DMS53 treated with DMSO at 0.1 percent for 48 hours (cell line): ENCODE results near the gene GSTA2.
"Not testable (repeated sequence)": the region's sequence is repeated elsewhere in the genome, so short reads cannot be mapped to it uniquely, and the experiment has no call there.

Experiments used
- DNase-seq: peaks from one replicate; lab custom pipeline; 2025; ENCODE audit not compliant: unreplicated experiment; lab: John Stamatoyannopoulos, UW

The GSTA2 gene

GRCh38 chr6:52763322-52763916 is at the start of gene GSTA2:
Gene GSTA2 (minus strand): TSS chr6:52763475. CDS start chr6:52757947, 5,528 bp downstream.
- DNase-seq = not testable (repeated sequence)

DNA sequence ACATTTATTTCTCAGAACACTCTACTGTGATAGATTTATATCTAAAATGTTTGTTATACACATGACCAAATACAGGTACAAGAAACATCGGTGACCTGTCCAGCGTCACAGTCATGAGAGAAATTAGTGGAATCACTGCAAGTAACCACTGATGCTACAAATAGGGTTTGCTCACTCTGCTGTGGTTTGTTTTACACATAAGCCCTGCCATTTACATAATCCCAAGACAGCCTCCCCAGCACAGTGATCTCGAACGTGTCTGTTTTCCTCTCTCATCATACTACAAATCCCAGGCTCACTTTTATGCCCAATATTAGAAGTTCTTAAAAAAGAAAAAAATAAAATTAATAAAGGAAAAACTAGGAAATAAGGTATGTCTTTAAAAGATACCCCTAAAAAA is 46.5 kb upstream of the GSTA2 start:
- DNase-seq = not testable (repeated sequence)

- no peak for DNase-seq
Measured at GRCh38 chr6:52808660-52809059, 45.4 kb upstream of the GSTA2 start.

- DNase-seq = not testable (repeated sequence)
Measured at GRCh38 chr6:52803668-52804255, 40.5 kb upstream of the GSTA2 start, which contains the start of gene GSTA1. Gene GSTA1 (minus strand): TSS chr6:52803816. CDS start chr6:52799267, 4,549 bp downstream.

DNA sequence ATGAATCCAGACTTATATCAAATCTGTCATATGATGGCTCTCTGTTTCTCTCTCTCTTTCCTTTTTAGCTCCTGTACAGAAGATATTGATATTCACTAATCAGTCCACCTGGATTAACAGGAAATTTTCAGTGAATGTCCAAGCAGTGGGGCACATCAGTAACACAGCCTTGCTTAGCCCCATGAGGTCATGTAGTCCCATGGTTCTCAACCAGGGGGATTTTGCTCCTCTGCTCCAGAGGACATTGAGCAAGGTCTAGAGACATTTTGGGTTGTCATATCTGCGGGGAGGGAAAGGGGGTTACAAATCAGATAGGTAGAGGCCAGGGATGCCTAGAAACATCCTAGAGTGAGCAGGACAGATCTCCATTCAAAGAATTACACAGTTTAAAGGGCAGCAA is 39.5 kb upstream of the GSTA2 start:
- no peak for DNase-seq

DNA sequence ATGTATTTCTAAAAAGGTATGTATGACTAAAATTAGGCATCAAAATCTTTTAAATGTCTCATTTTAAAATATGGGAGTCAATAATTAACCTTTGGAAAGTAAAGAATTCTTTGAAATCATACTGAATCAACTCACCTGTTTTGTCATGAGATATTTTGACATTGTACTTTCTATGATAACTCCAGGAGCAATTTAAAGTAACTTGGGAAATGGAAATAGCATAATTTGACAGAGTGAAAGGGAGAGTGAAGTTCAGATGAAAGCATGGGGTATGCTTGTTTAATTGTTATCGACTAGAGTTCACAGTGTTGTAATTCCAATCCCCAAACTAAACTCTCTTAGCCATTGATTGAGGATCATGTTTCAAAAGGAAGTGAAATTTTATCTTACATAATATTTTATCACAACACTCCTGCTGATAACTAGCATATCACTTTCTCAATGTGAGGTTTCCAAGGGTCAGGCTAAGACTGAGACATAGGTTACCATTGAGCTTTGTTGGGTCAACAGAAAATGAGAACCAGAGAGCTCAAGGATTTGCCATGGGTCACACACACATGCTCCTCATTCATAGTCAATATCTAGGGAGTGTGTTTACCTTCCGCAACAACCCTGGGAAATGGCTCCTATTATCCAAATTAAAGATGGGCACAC is 38.0 kb upstream of the GSTA2 start:
- DNase-seq = no peak

DNA sequence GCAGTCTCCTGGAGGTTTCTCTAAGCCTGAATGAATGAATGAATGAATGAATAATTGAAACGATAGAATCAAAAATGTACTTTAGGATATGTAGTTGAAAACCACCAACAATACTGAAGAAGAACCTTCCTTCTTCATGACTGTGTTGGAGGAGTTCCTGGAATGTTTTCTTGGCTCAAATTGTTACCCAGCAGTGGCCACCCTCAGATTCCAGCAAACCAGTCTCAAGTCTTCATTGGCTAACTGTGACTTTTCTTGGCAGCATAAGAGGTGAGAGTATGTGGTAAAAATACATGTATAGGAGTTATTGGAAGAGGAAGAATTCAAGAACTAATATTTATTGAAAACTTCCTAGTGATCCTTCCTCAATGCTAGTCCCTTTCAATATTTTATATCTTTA is 36.0 kb upstream of the GSTA2 start:
- not testable (repeated sequence) for DNase-seq

GRCh38 chr6:52794366-52794765 is 31.1 kb upstream of the GSTA2 start:
- DNase-seq = not testable (repeated sequence)

GRCh38 chr6:52790861-52791260 is 27.6 kb upstream of the GSTA2 start:
- DNase-seq = no peak

DNA sequence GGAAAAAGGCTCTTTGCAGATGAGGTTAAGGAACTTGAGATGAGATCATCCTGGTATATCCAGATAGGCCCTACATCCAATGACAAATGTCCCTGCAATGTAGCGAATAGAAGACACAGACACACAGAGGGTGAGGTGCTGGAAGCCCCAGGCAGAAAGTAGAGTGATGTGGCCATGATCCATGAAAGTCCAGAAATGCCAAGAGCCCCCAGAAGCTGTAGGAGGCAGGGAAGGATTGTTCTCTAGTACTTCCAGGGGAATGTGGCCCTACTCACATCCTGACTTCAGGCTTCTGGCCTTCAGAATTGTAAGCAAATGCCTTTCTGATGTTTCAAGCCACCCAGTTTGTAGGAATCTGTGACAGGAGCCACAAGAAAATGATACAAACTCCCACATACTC is 26.4 kb upstream of the GSTA2 start:
- not testable (repeated sequence) for DNase-seq

GRCh38 chr6:52788478-52788877 is 25.2 kb upstream of the GSTA2 start:
- no peak for DNase-seq

DNA sequence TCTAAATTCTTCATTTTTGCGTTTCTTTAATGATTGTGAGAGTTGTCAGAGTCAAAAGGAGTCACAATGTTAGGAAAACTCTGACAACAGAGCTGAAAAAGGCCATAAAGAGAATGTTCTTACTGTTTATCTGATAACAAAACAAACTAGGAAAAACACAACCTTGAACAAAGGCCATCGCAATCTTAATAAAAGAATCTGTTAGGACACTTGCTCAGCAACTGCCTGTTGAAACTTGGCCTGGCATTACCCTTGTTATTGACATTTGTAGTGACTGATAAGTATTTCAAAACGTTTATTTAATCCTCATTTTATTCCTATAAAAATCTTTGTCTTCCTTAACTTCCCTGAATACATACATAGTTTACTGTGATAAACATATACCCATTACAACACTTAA is 24.6 kb upstream of the GSTA2 start:
- no peak for DNase-seq

DNA sequence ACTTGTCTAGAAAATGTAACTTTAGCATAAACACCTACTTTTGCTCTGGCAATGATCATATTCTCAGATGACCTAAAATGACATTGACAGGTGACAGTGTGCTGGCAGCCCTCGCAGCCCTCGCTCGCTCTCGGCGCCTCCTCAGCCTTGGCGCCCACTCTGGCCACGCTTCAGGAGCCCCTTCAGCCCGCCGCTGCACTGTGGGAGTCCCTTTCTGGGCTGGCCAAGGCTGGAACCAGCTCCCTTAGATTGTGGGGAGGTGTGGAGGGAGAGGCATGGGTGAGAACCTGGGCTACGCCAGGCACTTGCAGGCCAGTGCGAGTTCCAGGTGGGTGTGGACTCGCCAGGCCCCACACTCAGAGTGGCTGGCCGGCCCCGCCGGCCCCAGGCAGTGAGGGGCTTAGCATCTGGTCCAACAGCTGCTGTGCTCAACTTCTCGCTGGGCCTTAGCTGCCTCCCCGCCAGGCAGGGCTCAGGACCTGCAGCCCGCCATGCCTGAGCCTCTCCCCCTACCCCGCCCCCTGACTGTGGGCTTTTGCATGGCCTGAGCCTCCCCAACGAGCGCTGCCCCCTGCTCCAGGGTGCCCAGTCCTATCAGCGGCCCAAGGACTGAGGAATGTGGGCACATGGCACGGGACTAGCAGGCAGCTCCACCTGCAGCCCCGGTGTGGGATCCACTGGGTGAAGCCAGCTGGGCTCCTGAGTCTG is 23.1 kb upstream of the GSTA2 start:
- no peak for DNase-seq

DNA sequence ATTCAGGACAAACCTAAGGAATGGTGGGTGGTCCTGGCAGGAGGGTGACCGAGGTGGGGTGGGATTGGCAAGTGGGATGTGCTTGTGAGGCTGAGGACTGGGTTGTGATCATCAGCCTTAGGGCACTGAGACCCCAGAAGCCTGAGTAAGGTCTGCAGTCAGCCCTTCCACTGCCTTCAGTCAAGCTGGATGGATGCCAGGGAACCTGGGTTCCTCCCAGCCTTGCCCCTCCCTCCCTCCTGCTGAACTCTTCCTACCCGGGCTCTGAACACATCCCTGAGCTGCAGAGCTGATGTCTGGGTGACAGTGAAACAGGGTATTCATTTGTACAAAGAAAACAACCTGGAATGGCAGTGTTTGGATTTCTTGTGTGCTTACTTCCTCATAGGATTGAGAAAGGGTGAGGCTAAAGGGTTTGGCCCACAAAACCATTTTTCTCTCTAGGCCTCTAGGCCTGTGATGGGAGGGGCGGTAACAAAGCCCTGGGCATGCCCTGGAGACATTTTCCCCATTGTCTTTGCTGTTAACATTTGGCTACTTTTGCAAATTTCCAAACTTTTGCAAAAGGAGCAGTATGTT is 19.5 kb upstream of the GSTA2 start:
- DNase-seq = not testable (repeated sequence)

- DNase-seq = not testable (repeated sequence)
Measured at GRCh38 chr6:52782209-52782608, 18.9 kb upstream of the GSTA2 start.

DNA sequence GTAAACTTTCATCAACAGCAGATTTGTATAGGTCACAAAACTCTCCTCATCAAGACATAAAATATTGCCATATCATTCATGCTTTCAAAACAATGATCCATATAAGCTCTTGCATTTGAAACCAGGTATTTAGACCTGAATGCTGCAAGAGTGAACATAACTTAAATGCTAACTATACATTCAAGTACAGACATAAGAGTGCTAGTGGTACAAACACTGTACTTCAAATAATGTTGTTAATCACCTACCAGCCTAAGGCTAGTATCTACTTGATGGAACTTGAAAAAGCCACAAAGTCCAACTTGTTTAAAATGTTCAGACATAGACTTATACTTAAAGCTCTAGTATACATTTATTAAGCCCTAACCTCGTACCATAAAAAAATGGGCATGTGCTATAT is 16.0 kb upstream of the GSTA2 start:
- no peak for DNase-seq

GRCh38 chr6:52776711-52777351 is 13.6 kb upstream of the GSTA2 start:
- DNase-seq = not testable (repeated sequence)

DNA sequence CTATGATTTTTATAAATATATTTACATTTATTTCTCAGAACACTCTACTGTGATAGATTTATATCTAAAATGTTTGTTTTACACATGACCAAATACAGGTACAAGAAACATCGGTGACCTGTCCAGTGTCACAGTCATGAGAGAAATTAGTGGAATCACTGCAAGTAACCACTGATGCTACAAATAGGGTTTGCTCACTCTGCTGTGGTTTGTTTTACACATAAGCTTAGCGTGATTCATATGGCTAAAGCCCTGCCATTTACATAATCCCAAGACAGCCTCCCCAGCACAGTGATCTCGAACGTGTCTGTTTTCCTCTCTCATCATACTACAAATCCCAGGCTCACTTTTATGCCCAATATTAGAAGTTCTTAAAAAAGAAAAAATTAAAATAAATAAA is 6.1 kb upstream of the GSTA2 start:
- not testable (repeated sequence) for DNase-seq

- not testable (repeated sequence) for DNase-seq
Measured at GRCh38 chr6:52767658-52768057, 4.4 kb upstream of the GSTA2 start.

- peak; percentile 72 for DNase-seq
Measured at GRCh38 chr6:52761673-52762491, 1.4 kb downstream of the GSTA2 start.
